Epithelial cell of prostate (primary cell): ENCODE data around the gene CD70.
"Not testable (repeated sequence)": the region's sequence is repeated elsewhere in the genome, so short reads cannot be mapped to it uniquely, and the experiment has no call there.

Experiments used
- DNase-seq: peaks from one replicate; pipeline ENCODE4 v3.0.0-alpha.2; 2011; ENCODE audit warnings: low read depth, low spot score
- H3K27ac ChIP-seq: fragments of 450-650 bp; 2 replicates; pipeline ENCODE4 v1.5.1; 2017; ENCODE audit warnings: mild to moderate bottlenecking

The CD70 gene

GRCh38 chr19:6598254-6598892 lies 7.4 kb upstream of the CD70 start:
- not testable (repeated sequence) for H3K27ac ChIP-seq, DNase-seq

DNA sequence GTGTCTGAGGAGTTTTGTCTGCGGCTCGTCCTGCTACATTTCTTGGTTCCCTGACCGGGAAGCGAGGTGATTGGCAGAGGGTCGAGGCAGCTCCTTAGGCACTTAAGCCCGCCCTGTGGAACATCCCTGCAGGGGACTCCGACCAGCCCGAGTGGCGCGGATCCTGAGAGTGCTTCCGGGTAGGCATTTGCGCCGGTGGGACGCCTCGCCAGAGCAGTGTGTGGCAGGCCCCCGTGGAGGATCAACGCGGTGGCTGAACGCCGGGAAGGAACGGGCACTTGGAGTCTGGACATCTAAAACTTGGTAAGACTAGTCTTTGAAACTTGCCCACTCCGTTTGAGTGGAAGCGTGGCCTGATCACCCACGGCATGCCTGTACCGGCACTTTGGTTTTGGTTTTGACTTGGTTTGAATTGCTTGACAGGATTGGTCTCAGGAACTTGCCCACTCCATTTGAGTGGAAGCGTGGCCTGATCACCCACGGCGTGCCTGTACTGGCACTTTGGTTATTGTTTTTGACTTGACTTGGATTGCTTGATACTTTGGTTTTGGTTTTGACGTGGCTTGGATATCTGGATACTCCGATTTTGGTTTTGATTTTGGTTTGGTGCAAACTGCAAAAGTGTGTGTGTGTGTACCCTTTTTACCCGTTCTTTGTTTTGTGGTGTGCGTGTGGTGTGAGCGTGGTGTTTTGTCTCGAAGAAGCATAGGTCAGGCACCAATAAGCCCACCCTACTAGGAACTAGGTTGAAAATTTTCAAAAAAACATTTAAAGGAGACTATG lies 6.7 kb upstream of the CD70 start:
- not testable (repeated sequence) for DNase-seq, H3K27ac ChIP-seq

DNA sequence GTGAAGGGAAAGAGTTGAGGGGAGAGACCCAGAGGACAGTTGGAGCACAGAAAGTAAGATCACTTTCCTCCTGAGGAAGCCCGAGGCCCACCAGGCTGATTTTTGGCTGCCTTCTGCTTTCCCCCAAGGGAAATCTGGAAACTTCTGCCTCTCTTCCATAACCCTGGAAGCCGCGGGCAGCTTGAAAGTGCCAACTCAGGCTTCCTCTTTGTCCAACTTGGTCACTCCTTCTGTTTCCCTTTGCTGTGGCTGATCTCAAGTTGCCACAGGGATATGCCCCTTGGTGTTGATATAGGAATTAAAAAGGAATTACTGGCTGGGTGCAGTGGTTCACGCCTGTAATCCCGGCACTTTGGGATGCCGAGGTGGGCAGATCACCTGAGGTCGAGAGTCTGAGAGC lies 5.7 kb upstream of the CD70 start:
- H3K27ac ChIP-seq = no peak overlapping the region
- no peak for DNase-seq

DNA sequence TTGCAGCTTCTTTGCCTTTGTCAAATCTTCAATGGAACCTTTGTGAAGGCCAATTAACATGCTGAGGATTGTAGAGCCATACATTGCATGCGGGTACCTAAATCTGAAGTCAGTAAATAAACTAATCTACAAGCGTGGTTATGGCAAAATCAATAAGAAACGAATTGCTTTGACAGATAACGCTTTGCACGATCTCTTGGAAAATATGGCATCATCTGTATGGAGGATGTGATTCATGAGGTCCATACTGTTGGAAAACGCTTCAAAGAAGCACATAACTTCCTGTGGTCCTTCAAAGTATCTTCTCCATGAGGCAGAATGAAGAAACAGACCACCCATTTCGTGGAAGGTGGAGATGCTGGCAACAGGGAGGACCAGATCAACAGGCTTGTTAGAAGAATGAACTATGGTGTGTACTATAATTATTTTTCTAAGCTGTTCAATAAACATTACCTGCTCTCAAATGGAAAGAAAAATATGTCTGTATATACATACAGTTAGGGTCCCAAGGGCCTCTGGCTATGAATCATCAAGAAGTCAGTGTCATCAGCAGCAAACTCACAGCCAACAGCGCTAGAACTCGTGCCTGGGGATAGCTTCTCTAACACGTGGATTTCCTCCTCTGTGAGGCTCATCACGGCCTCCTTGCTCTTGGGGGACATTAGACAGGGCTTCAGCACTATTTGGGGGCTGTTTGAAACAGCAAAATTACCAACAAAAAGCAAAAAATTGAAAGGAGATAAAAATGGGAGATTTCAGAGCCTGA lies 2.9 kb upstream of the CD70 start:
- no peak for DNase-seq
- H3K27ac ChIP-seq = no peak overlapping the region

GRCh38 chr19:6590258-6590826 lies 608 bp downstream of the CD70 start:
- no peak overlapping the region for H3K27ac ChIP-seq

DNA sequence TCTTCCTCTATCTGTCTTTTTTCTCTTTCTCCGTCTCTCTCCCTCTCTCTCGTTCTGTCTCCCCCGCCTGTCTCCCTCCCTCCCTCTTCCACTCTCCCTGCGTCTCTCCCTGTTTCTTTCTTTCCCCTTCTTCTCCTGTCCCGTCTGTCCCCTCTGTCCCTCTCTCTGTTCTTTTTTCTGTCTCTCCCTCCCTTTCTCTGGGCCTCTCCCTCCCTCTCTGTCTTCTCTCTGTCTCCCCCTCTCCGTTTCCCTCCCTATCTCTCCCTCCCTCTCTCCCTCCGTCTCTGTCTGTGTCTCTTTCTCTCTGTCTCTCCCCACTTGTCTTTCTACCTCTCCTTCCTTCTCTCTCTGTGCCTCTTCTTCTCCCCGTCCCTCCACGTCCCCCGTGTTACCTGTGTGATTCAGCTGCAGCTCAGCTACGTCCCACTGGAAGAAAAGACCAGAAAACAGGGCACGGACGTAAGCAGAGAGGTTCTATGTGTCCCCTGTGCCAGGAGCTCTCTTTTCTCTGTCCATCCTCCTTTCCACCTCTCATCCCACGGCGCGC lies 1.2 kb downstream of the CD70 start:
- DNase-seq = no peak
- H3K27ac ChIP-seq = no peak overlapping the region

More at GRCh38 chr19:6590258-6590826, 608 bp downstream of the CD70 start:
- no peak for DNase-seq

- no peak for DNase-seq
- H3K27ac ChIP-seq = no peak overlapping the region
Measured at GRCh38 chr19:6588508-6589345, 2.2 kb downstream of the CD70 start.

DNA sequence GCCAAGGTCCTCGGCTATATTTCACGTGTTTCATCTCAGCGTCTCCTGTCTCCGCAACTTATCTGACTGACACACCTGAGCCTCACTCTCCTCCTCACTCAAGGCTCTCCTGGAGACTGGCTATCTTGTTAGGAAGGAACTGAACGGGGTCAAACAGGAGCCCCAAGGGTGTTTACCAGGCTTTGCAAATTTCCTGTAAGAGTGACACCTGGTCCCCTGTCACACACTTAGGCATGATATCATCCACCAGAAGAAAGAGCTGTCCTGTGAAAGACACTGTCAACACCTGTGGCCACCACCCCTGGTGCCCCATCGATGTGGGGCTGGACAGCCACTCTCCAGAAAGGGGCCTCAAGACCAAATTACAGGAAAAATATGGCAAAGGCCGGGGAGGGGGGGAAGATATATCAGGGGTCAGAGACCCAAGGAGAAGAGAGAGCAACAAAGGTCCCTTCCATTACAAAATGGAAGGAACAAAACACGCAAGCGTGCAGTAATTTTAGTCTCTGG lies 2.9 kb downstream of the CD70 start:
- H3K27ac ChIP-seq = no peak overlapping the region
- no peak for DNase-seq

DNA sequence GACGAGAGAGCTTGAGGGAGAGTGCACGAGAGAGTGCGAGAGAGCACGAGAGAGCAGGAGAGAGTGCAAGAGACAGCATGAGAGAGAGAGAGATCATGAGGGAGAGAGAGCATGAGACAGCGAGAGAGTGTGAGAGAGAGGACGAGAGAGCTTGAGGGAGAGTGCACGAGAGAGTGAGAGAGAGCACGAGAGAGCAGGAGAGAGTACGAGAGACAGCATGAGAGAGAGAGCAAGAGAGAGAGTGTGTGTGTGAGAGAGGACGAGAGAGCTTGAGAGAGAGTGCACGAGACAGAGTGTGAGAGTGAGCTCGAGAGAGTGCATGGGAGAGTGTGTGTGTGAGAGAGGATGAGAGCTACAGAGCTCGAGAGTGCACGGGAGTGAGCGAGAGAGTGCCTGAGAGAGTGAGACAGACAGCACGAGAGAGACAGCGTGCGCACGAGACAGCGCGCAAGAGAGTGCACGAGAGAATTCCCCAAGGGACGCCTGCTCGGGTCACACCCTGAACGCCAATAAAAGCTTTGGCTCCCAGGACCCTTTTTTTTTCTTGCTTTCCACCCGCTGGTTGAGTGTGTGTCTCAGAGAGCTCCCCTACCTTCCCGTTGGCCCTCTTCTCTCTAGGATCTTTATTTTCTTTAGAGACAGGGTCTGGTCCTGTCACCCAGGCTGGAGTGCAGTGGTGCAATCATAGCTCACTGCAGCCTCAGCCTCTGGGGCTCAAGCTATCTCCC lies 3.7 kb downstream of the CD70 start:
- H3K27ac ChIP-seq = no peak overlapping the region
- DNase-seq = no peak

GRCh38 chr19:6586726-6587092 lies 4.2 kb downstream of the CD70 start:
- H3K27ac ChIP-seq = no peak overlapping the region
- no peak for DNase-seq

DNA sequence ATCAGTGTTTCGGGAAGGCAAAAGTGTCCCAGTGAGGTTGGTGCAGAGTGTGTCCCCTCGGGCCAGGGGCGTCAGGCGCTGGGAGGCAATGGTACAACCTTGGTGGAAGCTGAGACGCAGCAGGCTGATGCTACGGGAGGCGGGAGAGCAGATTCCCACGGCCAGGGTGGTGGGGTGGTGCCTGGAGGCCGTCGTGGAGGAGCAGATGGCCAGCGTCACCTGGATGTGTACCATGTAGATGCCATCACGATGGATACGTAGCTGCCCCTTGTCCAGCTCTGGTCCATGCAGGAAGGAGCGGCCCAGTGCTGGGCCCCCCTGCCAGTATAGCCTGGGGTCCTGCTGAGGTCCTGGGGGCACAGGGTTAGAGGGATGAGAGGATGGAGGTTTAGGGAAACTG lies 4.9 kb downstream of the CD70 start:
- H3K27ac ChIP-seq = no peak overlapping the region
- DNase-seq = no peak

GRCh38 chr19:6582515-6583484 lies 8.2 kb downstream of the CD70 start:
- not testable (repeated sequence) for DNase-seq

GRCh38 chr19:6580313-6580712 lies 10.6 kb downstream of the CD70 start:
- no peak overlapping the region for H3K27ac ChIP-seq
- DNase-seq = no peak

More at GRCh38 chr19:6582515-6583484, 8.2 kb downstream of the CD70 start:
- not testable (repeated sequence) for H3K27ac ChIP-seq

DNA sequence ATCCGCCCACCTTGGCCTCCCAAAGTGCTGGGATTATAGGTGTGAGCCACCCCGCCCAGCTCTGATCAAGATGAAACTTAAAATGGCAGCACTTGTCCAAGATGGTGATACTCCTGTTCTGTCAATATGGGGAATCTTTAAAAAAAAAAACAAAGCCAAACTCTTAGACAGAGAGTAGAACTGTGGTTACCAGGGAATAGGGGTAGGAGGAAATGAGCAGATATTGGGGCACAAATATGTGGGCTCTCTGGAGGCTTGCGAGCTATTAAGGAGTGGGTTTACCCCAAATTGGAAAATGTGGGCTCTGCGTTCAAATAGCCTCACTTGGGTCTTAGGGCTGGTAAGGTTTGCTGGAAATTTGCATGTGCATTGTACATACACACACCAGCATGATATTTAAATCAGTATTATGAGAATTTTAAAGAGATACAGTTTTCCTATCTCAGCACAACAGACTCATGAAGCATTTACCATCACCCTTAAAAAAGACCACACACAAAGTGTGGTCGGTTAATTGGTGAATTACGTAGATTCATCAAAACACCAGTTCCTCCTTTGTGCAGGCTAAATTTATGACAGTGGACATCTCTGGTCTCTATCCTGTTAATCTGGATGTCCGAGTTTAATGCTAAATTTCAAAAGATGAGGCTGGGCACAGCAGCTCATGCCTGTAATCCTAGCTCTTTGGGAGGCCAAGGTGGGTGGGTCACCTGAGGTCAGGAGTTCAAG lies 11.3 kb downstream of the CD70 start:
- DNase-seq = no peak
- no peak overlapping the region for H3K27ac ChIP-seq

- peak overlapping the region; percentile 19 for H3K27ac ChIP-seq
- DNase-seq = peak; percentile 46
Measured at GRCh38 chr19:6577476-6578125, 13.3 kb downstream of the CD70 start.

DNA sequence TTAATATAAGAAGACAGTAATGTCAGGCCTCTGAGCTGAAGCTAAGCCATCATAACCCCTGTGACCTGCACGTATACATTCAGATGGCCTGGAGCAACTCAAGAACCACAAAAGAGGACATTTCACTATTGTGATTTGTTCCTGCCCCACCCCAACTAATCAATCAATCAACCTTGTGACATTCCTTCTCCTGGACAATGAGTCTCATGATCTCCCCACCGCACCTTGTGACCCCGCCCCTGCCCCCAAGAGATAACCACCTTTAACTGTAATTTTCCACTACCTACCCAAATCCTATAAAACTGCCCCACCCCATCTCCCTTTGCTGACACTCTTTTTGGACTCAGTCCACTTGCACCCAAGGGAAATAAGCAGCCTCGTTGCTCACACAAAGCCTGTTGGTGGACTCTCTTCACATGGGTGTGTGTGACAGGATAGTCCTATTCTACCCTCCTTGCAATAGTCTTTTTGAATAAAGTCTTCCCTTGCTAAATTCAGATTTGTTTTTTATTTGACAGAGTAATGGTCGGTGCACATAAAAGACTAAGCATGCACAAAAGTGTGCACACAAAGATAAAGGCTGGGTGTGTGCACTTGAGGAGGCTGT lies 14.0 kb downstream of the CD70 start:
- H3K27ac ChIP-seq = peak overlapping the region; percentile 19
- no peak for DNase-seq
